GM19438 (cell line): ENCODE data around the gene POFUT1.
"Not testable (repeated sequence)": the region's sequence is repeated elsewhere in the genome, so short reads cannot be mapped to it uniquely, and the experiment has no call there.

Experiments used
- ATAC-seq: cut with Tn5 transposase; IDR thresholded peaks from one replicate; pipeline ENCODE4 v1.9.1; 2021; ENCODE audit warnings: low read depth; ENCODE audit not compliant: unreplicated experiment

POFUT1 gene

DNA sequence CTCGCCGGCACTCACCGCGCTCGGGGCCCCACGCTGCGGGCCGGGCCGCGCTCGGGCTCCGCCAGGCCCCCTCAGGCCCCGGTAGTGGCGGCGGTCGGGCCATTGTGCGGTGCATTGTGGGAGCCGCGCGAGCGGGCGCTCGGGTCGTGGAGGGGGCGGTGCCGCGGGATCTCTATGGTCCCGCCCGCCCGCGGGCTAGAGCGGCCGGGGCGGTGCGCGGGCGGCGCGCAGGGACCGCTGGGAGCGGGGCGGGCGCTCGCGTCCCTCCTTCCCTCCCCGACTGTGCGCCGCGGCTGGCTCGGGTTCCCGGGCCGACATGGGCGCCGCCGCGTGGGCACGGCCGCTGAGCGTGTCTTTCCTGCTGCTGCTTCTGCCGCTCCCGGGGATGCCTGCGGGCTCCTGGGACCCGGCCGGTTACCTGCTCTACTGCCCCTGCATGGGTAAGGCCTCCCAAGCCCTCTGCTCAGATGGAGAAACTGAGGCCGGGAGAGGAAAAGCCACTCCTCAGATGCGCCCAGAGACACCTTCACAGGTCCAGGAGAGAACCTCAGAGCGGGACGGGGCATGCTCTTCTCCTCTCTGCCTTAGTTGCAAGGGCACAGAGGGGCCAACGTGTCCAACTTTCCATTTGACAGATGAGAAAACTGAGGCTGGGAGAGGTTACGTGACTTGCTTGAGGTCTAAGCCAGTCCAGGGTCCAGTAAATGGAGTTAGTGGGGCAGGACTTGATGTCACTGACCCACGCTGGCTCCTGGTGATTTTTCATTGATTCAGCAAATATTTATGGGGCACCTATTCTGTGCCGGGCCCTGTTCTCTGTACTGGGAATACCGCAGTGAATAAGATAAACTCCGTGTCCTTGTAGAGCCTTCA lies at the start of gene POFUT1, which contains the start of gene PLAGL2:
TSS of gene POFUT1 (plus strand) at position 255 of the 873 bp plus-strand sequence. CDS start at position 317, 62 bp downstream.
TSS of gene PLAGL2 (minus strand) at position 118 of the 873 bp plus-strand sequence. CDS start 5,565 bp downstream, outside the sequence.
- ATAC-seq = peak; percentile 87

DNA sequence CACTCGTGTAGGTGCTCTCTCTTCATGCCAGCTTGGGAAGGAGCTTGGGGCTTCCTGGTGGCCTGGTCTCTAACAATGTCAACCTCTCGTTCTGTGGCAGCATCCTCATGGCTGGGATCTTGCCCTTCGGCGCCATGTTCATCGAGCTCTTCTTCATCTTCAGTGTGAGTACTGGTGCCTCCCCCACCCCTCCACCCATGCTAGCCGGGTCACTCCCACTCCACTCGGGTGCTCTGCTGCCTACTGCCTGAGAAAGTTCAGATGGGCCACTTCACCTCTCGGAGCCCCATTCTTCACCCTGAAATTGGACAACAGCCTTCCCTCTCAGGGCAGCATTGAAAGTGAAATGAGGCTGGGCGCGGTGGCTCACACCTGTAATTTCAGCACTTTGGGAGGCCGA lies 49.3 kb upstream of the POFUT1 start:
- no peak for ATAC-seq

DNA sequence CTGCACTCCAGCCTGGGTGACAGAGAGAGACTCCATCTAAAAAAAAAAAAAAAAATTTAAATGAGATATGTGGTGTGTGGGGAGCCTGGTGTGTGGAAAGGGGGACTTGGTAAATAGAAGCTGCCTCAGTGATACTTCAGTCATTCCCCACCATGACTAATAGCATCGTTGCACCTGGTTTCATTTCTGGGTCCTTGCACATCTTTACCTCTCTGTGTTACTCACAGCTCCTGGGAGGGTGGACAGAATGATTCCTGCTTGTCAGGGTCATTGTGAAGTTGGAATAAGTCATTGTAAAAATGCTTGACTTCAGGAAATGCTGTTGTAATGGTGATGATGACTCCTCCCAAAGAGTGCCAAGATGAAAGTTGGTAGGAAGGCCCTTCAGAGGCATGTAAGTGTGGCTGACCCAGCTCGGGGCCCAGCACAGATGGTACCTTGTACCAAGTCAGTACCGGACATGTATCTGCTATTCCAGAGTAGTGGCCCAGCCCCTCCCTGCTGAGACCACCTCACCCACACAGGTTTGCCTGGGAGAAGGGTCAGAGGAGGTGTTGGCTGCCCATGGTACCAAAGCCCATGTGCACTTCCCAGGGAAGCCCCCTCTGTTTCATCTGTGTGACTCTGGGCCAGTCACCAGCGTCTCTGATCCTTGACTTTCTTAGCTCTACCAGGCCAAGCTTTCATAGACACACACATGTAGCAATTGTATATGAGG lies 48.6 kb upstream of the POFUT1 start:
- no peak for ATAC-seq

DNA sequence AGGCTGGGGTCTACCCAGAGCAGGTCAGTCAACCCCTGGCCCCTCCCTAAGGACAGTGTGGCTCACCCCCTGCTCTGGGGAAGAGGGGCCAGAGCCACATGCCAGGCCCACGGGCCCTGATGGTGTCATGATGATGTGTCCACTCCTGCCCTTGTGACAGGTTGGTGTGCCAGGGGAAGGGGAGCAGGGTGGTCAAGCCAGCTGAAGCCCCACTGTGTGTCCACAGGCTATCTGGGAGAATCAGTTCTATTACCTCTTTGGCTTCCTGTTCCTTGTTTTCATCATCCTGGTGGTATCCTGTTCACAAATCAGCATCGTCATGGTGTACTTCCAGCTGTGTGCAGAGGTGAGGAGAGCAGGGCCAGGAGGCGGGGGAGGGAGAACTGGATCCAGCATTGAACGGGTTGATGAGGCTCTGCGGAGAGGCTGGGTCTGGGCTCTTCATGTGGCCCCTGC lies 47.9 kb upstream of the POFUT1 start:
- ATAC-seq = no peak

DNA sequence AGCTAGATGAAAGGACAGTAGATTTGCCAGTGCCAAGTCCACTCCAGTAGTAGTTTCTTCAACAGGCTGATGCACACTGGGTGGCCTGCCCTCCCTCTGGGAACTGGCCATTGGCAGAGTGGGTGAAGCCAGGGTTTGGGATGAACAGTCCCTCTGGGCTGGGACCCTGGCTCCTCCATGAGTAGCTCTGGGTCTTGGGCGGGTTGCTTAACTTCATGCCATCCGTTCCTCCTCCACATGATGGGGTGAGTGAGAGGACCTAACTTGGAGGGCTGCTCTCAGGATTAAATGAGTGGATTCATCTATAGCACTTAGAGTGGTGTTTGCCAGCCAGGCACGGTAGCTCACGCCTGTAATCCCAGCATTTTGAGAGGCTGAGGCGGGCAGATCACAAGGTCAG lies 47.3 kb upstream of the POFUT1 start:
- no peak for ATAC-seq

DNA sequence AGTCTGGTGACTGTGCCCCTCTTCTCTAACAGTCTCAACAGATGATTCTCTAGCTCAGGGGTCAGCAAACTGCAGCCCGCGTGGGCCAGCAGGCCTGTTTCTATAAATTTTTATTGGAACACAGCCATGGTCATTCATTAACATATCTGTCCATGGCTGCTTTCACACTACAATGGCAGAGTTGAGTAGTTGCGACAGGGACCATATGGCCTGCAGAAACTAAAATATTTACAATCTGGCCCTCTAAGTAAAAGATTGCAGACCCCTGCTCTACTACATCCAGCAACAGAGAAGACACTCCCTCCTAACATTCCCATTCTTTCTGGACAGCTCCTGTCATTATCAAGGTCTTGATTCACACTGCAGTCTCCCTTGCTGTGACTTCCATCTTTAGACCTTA lies 45.3 kb upstream of the POFUT1 start:
- no peak for ATAC-seq

DNA sequence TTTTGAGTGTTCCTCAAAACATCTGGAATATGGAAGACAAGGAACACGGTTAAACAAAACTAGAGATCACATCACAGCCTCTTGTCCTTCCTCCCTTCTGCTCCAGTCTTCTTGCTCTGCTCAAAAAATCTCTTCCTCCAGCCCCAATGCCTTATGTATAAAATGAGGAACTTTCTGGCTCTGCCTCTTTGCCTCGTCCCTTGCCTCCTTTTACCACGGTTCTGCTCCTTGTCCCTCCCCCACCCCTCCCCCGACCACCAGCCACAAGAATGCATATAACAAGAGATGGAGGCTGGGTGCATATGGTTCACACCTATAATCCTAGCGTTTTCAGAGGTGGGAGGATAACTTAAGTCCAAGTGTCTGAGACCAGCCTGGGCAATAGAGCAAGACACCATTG lies 43.7 kb upstream of the POFUT1 start:
- no peak for ATAC-seq

DNA sequence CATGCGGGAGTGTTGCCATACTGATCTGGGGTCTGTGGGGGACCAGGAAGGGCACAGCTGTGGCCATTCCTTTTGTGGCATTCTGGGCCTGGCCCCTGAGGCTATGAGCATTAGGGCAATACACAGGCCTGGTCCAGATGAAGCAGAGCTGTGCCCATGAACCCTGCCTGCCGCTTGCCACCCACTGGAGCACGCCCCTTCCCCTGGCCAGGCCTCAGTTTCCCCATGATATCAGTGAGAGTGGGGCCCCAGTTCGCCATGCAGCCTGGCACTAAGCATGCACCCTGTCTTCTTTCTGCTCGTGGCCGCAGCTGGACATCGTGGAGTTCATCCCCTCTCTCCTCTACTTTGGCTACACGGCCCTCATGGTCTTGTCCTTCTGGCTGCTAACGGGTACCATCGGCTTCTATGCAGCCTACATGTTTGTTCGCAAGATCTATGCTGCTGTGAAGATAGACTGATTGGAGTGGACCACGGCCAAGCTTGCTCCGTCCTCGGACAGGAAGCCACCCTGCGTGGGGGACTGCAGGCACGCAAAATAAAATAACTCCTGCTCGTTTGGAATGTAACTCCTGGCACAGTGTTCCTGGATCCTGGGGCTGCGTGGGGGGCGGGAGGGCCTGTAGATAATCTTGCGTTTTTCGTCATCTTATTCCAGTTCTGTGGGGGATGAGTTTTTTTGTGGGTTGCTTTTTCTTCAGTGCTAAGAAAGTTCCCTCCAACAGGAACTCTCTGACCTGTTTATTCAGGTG lies 42.5 kb upstream of the POFUT1 start:
- ATAC-seq = no peak

DNA sequence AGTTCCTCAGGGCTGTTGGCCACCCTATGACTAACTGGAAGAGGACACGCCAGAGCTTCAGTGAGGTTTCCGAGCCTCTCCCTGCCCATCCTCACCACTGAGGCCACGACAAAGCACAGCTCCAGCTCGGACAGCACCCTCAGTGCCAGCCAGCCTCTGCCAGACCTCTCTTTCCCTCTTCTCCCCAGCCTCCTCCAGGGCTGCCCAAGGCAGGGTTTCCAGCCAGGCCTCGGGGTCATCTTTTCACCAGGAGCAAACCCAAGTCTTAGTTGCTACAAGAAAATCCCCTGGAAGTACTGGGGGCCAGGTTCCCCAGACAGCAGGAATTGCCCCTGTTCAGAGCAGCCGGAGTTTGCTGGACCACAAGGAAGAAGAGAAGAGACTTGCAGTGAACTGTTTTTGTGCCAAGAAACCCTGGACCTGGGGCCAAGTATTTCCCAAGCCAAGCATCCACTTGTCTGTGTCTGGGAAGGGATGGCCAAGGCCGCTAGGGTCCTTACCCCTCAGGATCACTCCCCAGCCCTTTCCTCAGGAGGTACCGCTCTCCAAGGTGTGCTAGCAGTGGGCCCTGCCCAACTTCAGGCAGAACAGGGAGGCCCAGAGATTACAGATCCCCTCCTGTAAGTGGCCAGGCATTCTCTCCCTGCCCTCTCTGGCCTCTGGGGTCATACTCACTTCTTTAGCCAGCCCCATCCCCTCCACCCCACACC lies 41.7 kb upstream of the POFUT1 start:
- ATAC-seq = no peak

DNA sequence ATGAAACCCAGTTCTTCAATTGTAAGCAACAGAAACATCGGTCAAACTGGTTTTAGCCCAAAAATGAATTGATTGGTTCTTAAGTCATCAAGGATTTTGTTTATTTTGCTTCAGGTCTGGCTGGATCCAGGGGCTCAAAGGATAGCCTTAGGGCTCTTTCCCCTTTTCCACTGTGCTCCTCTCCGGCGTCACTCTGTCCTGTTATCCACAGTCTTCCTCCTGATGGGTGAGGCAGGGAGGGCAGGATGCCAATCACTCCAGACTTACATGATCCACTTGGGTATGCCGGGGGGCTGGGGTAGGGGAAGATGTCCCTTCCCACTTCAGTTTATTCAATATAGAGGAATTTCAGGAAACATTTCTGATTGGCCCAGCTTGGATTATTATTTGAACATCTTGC lies 40.1 kb upstream of the POFUT1 start:
- no peak for ATAC-seq

DNA sequence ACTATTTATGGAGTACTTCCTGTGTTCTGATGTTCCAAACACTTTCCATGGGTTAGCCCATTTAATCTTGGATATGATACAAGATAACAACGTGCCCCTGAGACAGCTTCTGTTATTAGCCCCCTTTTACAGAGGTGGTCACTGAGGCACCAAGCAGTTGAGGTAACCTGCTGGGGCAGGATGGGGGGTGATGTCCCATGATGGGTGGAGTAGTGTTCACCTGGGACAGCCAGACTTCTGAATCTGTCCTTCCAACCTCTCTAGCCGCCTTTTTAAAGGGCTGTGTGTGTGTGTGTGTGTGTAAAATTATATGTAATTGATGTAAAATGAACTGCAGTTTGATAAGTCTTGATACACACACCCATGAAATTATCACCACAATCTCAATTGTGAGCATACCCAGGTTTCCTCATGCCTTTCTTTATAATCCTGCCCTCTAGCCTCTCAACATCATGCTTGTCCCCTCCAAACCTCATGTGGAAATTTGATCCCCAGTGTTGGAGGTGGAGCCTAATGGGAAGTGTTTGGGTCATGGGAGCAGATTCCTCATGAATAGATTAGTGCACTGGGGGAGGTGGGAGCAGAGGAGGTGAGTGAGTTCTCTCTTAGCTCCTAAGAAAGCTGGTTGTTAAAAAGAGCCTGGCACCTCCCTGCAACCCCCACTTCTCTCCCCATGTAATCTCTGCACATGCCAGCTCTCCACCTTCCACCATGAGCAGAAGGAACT lies 39.3 kb upstream of the POFUT1 start:
- ATAC-seq = no peak

DNA sequence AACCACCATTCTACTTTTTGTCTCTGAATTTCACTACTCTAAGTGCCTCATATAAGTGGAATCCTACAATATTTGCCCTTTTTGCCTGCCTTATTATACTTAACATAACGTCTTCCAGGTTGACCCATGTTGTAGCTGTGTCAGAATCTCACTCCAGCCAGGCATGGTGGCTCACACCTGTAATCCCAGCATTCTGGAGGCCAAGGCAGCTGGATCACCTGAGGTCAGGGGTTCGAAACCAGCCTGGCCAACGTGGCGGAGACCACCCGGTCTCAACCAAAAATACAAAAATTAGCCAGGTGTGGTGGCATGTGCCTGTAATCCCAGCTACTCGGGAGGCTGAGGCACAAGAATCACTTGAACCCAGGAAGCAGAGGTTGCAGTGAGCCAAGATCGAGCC lies 30.0 kb upstream of the POFUT1 start:
- ATAC-seq = not testable (repeated sequence)

DNA sequence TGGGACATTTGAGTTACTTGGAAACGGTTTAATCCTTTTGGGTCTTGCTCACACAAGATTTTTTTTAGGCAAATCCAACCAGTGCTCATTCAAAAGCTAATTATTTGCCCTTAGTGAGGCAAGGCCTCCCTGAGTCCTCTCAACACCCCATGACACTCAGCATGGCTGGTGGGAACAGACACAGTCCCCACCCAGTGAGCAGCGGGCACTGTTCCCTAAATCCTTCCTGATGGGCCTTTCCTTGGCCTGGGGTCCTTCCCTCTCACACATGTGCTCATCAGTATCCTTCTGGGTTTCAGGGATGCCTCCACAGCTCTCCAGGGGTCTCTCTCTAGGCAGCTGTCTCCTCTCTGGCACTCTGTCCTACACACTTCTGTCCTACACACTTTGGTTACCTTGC lies 28.2 kb upstream of the POFUT1 start:
- no peak for ATAC-seq

DNA sequence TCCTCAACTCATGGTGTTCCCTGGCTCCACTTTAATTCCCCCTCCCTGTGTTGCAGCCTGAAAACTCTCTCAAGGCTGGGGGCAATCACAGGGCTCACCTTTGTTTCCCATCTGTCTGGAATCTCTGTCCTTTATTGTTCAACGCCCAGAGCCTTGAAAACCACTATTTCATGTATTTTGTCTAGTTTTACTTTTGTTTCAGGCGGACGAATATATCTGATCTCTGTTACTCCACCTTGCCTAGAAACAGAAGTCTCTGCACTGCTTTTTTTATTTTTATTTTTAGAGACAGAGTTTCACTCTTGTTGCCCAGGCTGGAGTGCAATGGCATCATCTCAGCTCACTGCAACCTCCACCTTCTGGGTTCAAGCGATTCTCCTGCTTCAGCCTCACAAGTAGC lies 27.7 kb upstream of the POFUT1 start:
- ATAC-seq = no peak

DNA sequence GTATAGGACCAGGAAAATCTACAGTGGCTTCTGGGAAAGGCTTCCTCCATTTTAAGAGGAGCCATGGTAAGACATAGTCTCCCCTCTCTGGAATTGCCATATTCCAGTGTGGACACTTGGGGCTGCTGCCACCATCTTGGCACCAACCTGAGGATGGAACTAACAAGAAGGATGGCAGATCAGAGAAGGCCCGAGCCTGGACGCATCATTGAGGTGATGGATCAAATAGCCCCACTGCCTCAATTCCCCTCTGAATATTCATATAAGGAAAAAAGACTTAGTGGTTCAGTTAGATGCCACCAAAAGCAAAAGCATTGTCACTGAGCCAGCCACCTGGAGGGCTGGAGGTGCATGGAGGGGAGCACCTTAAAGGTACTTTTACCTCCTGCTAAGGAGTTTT lies 26.1 kb upstream of the POFUT1 start:
- no peak for ATAC-seq

DNA sequence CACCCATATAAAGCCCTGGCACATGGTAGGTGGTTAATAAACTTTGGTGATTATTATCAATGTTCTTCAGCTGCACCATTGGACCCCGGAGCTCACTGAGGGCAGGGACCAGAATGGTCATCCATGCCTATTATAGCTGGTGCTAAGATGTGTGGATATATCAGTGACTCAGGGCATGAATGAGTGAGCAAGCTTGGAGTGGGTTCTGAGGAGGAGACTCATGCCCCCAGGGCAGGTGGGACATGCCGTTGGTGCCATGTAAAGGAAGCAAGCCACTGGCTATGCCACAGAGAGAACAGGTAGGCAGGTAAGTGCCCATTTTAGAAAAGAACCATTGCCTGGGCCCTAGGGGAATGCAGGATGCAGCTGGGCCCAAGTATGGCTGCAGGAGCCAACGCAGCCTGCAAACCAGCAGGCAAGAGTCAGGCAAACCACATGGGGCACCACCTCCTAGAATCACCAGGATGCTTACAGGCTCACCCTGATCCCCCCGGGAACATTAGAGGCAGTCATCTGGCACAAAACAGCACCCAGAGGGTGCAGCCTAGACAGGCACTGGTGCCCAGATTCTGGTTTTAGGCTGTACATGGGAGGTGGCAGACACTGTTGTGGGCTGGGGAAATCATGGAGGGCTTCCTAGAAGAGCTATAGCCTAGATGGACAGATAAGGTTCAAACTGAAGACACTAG lies 23.6 kb upstream of the POFUT1 start:
- ATAC-seq = no peak

DNA sequence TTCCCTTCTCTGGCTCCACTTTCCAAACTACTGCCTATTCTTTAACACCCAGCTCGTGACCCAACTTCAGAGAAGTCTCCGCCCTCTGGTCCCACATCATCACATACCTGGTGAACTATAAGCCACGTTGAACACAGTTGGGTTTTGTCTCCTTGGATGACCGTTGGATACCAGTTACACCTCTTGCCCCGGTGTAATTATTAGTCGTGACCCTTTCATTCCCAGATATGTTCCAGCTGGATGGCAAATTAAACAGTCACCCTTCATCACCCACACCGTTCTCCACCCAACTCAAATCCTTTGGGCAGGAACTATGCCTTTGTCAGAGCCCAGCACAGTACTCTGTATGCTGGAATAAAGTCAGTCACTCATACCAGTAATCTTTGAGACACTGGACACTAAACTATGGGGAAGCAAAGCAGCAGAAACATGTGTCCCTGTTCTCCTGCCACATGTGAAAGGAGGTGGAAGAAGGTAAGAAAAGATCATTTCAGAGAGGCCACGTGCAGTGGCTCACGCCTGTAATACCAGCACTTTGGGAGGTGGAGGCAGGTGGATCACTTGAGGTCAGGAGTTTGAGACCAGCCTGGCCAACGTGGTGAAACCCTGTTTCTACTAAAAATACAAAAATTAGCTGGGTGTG lies 22.6 kb upstream of the POFUT1 start:
- no peak for ATAC-seq

DNA sequence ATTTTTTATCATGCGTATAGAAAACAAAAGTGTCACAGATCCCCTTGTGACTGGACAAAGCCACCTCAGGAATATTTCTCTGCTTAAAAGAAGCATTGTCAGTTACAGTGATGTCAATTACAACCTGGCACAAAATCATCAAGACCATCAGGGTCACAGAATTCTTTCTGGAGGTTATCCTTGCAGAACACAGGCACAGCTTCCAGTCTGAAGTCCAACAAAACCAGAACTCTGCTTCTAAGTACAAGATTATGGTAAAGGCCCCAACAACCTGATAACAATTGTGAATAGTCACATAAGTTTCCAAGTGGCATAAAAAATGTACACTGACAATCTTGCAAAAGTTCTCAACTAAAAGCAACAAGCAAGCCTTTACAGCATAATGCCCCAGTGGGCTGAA lies 21.2 kb upstream of the POFUT1 start:
- no peak for ATAC-seq
